Measurements from ENCODE around the gene COG5.

COG5 gene

GRCh38 chr7:107171496-107171895 is 392.2 kb downstream of the COG5 start:
- Histone ChIP-seq H4K8ac (ENCODE audit: low read depth, low read length) (no peak overlapping the region), H3K79me2 (ENCODE audit: control insufficient read depth, insufficient read depth, low read length, poor library complexity) (peaks cover 5% of the 10 kb centered on the region), H3K18ac (ENCODE audit: low read length) (no peak overlapping the region), H2BK120ac (ENCODE audit: insufficient read depth, low read length, poor library complexity) (no peak overlapping the region), H3K79me1 (ENCODE audit: low read length) (peaks cover 4% of the 10 kb centered on the region), H4K91ac (ENCODE audit: low read depth, low read length) (no peak overlapping the region), H2AK5ac (ENCODE audit: low read length) (no peak overlapping the region), H2BK5ac (ENCODE audit: low read depth, low read length, poor library complexity) (no peak overlapping the region), H3K4ac (ENCODE audit: low read depth, low read length) (peak overlapping the region; percentile 43), H3K27ac (ENCODE audit: low read depth, low read length) (no peak overlapping the region), H2BK12ac (ENCODE audit: low read length) (no peak overlapping the region), H3K23ac (ENCODE audit: low read length) (no peak overlapping the region), H3K27me3 (ENCODE audit: insufficient read depth, low read length) (no peaks in the 10 kb centered on the region), H2AFZ (ENCODE audit: insufficient read depth, low read length, poor library complexity) (no peak overlapping the region), H3K4me1 (ENCODE audit: control insufficient read depth in 1 of 2, insufficient read depth in 2 of 2, low read length in 2 of 2) (peaks cover 0 to 1% of the 10 kb centered on the region in 2 experiments), H4K12ac (ENCODE audit: low read depth, low read length) (no peak overlapping the region), H3K14ac (ENCODE audit: low read length) (no peak overlapping the region), H3K9me3 (ENCODE audit: insufficient read depth, low read depth, low read length) (no peaks in the 10 kb centered on the region), H3K36me3 (ENCODE audit: control insufficient read depth in 1 of 2, insufficient read depth in 2 of 2, low read length in 2 of 2) (peaks cover 0 to 2% of the 10 kb centered on the region in 2 experiments), H3K4me2 (ENCODE audit: low read length) (no peak overlapping the region), H3K9ac (ENCODE audit: low read length) (no peak overlapping the region), H3K4me3 (ENCODE audit: low read depth, low read length) (no peak overlapping the region)
- no peak for DNase-seq
- no CpG with 5 or more reads among the region's 12 CpGs for WGBS (ENCODE audit: extremely low coverage, insufficient coverage, insufficient read length)

GRCh38 chr7:107170051-107170915 is 393.4 kb downstream of the COG5 start:
- DNase-seq: no peak
- no peaks in the 10 kb centered on the region for H3K9me3 ChIP-seq (ENCODE audit: insufficient read depth, low read depth, low read length)
- no peak overlapping the region for H3K18ac ChIP-seq (ENCODE audit: low read length)
- H3K79me2 ChIP-seq (ENCODE audit: control insufficient read depth, insufficient read depth, low read length, poor library complexity): peaks cover 5% of the 10 kb centered on the region
- no peaks in the 10 kb centered on the region for H3K27me3 ChIP-seq (ENCODE audit: insufficient read depth, low read length)
- H2AK5ac ChIP-seq (ENCODE audit: low read length): no peak overlapping the region
- H3K4me1 ChIP-seq (ENCODE audit: control insufficient read depth in 1 of 2, insufficient read depth in 2 of 2, low read length in 2 of 2): peaks cover 0 to 1% of the 10 kb centered on the region in 2 experiments
- H3K36me3 ChIP-seq (ENCODE audit: control insufficient read depth in 1 of 2, insufficient read depth in 2 of 2, low read length in 2 of 2): no peaks in the 10 kb centered on the region
- no peak overlapping the region for H3K23ac ChIP-seq (ENCODE audit: low read length)
- H4K8ac ChIP-seq (ENCODE audit: low read depth, low read length): no peak overlapping the region
- H3K4ac ChIP-seq (ENCODE audit: low read depth, low read length): no peak overlapping the region
- H3K9ac ChIP-seq (ENCODE audit: low read length): peak overlapping the region; percentile 81
- peak overlapping the region; percentile 94 for H3K4me2 ChIP-seq (ENCODE audit: low read length)
- peak overlapping the region; percentile 99 for H3K4me3 ChIP-seq (ENCODE audit: low read depth, low read length)
- peak overlapping the region; percentile 93 for H3K27ac ChIP-seq (ENCODE audit: low read depth, low read length)
- no peak overlapping the region for H2BK5ac ChIP-seq (ENCODE audit: low read depth, low read length, poor library complexity)
- H2BK120ac ChIP-seq (ENCODE audit: insufficient read depth, low read length, poor library complexity): no peak overlapping the region
- no peak overlapping the region for H2AFZ ChIP-seq (ENCODE audit: insufficient read depth, low read length, poor library complexity)
- H2BK12ac ChIP-seq (ENCODE audit: low read length): no peak overlapping the region
- no peak overlapping the region for H3K14ac ChIP-seq (ENCODE audit: low read length)
- no peak overlapping the region for H4K91ac ChIP-seq (ENCODE audit: low read depth, low read length)
- H3K79me1 ChIP-seq (ENCODE audit: low read length): peaks cover 4% of the 10 kb centered on the region
- WGBS (ENCODE audit: extremely low coverage, insufficient coverage, insufficient read length): 100% methylated on average over 1 of the region's 13 CpGs
- no peak overlapping the region for H4K12ac ChIP-seq (ENCODE audit: low read depth, low read length)

- H4K8ac ChIP-seq (ENCODE audit: low read depth, low read length): peak overlapping the region; percentile 86
- peak overlapping the region; percentile 84 for H3K14ac ChIP-seq (ENCODE audit: low read length)
- peak overlapping the region; percentile 83 for H2BK120ac ChIP-seq (ENCODE audit: insufficient read depth, low read length, poor library complexity)
- peaks cover 4% of the 10 kb centered on the region for H3K79me1 ChIP-seq (ENCODE audit: low read length)
- H3K23ac ChIP-seq (ENCODE audit: low read length): no peak overlapping the region
- peak overlapping the region; percentile 93 for H3K27ac ChIP-seq (ENCODE audit: low read depth, low read length)
- H2BK12ac ChIP-seq (ENCODE audit: low read length): peak overlapping the region; percentile 71
- H2BK5ac ChIP-seq (ENCODE audit: low read depth, low read length, poor library complexity): peak overlapping the region; percentile 86
- WGBS (ENCODE audit: extremely low coverage, insufficient coverage, insufficient read length): no CpG with 5 or more reads among the region's 73 CpGs
- H3K4ac ChIP-seq (ENCODE audit: low read depth, low read length): peak overlapping the region; percentile 92
- no peaks in the 10 kb centered on the region for H3K36me3 ChIP-seq (ENCODE audit: control insufficient read depth in 1 of 2, insufficient read depth in 2 of 2, low read length in 2 of 2)
- H3K9ac ChIP-seq (ENCODE audit: low read length): peak overlapping the region; percentile 88
- H2AK5ac ChIP-seq (ENCODE audit: low read length): peak overlapping the region; percentile 88
- H3K79me2 ChIP-seq (ENCODE audit: control insufficient read depth, insufficient read depth, low read length, poor library complexity): peaks cover 5% of the 10 kb centered on the region
- H3K9me3 ChIP-seq (ENCODE audit: insufficient read depth, low read depth, low read length): no peaks in the 10 kb centered on the region
- peak overlapping the region; percentile 86 for H2AFZ ChIP-seq (ENCODE audit: insufficient read depth, low read length, poor library complexity)
- peak; percentile 95 to 96 for DNase-seq
- peak overlapping the region; percentile 44 for H4K12ac ChIP-seq (ENCODE audit: low read depth, low read length)
- peak overlapping the region; percentile 94 for H3K4me2 ChIP-seq (ENCODE audit: low read length)
- H3K27me3 ChIP-seq (ENCODE audit: insufficient read depth, low read length): no peaks in the 10 kb centered on the region
- H3K4me1 ChIP-seq (ENCODE audit: control insufficient read depth in 1 of 2, insufficient read depth in 2 of 2, low read length in 2 of 2): peaks cover 0 to 1% of the 10 kb centered on the region in 2 experiments
- H3K18ac ChIP-seq (ENCODE audit: low read length): peak overlapping the region; percentile 92
- peak overlapping the region; percentile 99 for H3K4me3 ChIP-seq (ENCODE audit: low read depth, low read length)
- H4K91ac ChIP-seq (ENCODE audit: low read depth, low read length): peak overlapping the region; percentile 88
Observed at GRCh38 chr7:107169120-107170050, 394.3 kb downstream of the COG5 start.
